Endothelial cell of umbilical vein (primary cell): ENCODE data around the gene ENTR1.

Experiments
- EZH2 ChIP-seq: IDR thresholded peaks from 2 replicates; pipeline ENCODE4 v1.6.1; 2012; ENCODE audit warnings: borderline replicate concordance, low read depth, mild to moderate bottlenecking, moderate library complexity, low read length, inconsistent platforms; ENCODE audit not compliant: severe bottlenecking
- JUN ChIP-seq: IDR thresholded peaks from 2 replicates; pipeline ENCODE4 v1.6.1; 2011; ENCODE audit warnings: borderline replicate concordance, low read depth; ENCODE audit not compliant: insufficient read length, insufficient read depth
- POLR2A ChIP-seq: IDR thresholded peaks from 2 replicates; pipeline ENCODE4 v1.6.1; 2012; ENCODE audit warnings: low read depth, mild to moderate bottlenecking, control low read depth, low read length
- POLR2AphosphoS5 ChIP-seq: IDR thresholded peaks from 2 replicates; pipeline ENCODE4 v1.6.1; 2012; ENCODE audit warnings: low read depth, mild to moderate bottlenecking, control low read depth, low read length, moderate library complexity; ENCODE audit not compliant: insufficient read depth
- TF ChIP-seq, protein P1 (sequence below), 2 donors: IDR thresholded peaks; 1 replicate in 1 of 2; 2 replicates in 1 of 2; pipeline ENCODE4 v1.5.1; 2011; ENCODE audit warnings: low read length in 2 of 2, mild to moderate bottlenecking in 2 of 2, moderate library complexity in 2 of 2, control low read depth in 1 of 2, inconsistent platforms in 1 of 2, low read depth in 1 of 2; ENCODE audit not compliant: insufficient read depth in 1 of 2; ENCODE audit errors: extremely low read depth in 1 of 2
- TF ChIP-seq, protein P2 (sequence below): IDR thresholded peaks from 2 replicates; pipeline ENCODE4 v1.6.1; 2011; ENCODE audit not compliant: insufficient read depth, insufficient read length

GRCh38 chr9:136363949-136364748 lies 46.3 kb downstream of the ENTR1 start:
- no peak for TF ChIP-seq EZH2
- TF ChIP-seq POLR2A, result no peak
- TF ChIP-seq, protein P1, sequence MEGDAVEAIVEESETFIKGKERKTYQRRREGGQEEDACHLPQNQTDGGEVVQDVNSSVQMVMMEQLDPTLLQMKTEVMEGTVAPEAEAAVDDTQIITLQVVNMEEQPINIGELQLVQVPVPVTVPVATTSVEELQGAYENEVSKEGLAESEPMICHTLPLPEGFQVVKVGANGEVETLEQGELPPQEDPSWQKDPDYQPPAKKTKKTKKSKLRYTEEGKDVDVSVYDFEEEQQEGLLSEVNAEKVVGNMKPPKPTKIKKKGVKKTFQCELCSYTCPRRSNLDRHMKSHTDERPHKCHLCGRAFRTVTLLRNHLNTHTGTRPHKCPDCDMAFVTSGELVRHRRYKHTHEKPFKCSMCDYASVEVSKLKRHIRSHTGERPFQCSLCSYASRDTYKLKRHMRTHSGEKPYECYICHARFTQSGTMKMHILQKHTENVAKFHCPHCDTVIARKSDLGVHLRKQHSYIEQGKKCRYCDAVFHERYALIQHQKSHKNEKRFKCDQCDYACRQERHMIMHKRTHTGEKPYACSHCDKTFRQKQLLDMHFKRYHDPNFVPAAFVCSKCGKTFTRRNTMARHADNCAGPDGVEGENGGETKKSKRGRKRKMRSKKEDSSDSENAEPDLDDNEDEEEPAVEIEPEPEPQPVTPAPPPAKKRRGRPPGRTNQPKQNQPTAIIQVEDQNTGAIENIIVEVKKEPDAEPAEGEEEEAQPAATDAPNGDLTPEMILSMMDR (IDR thresholded peaks at IDR 0.05; ENCODE audit: extremely low read depth in 1 of 2, insufficient read depth in 1 of 2, low read depth in 1 of 2, low read length in 2 of 2), result no peak
- TF ChIP-seq POLR2AphosphoS5, result no peak
- TF ChIP-seq, protein P2, sequence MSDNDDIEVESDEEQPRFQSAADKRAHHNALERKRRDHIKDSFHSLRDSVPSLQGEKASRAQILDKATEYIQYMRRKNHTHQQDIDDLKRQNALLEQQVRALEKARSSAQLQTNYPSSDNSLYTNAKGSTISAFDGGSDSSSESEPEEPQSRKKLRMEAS, result no peak
- no peak for TF ChIP-seq JUN
